ENCODE data around the gene CACNA2D4.

The CACNA2D4 gene

GRCh38 chr12:1896964-1897363 is 21.5 kb downstream of the CACNA2D4 start:
- FAIRE-seq (no peak), DNase-seq (ENCODE audit: insufficient read length, low spot score) (no peak)
- no peak for TF ChIP-seq CTCF (IDR thresholded peaks at IDR 0.05; ENCODE audit: insufficient read depth, missing control alignments)

GRCh38 chr12:1890810-1891209 is 27.6 kb downstream of the CACNA2D4 start:
- DNase-seq (ENCODE audit: insufficient read length, low spot score) (no peak), FAIRE-seq (no peak)
- no peak for TF ChIP-seq CTCF (IDR thresholded peaks at IDR 0.05; ENCODE audit: insufficient read depth, missing control alignments)

GRCh38 chr12:1890119-1890703 is 28.2 kb downstream of the CACNA2D4 start:
- no peak for FAIRE-seq
- no peak for TF ChIP-seq CTCF (IDR thresholded peaks at IDR 0.05; ENCODE audit: insufficient read depth, missing control alignments)
- DNase-seq (ENCODE audit: insufficient read length, low spot score): no peak

GRCh38 chr12:1888923-1889322 is 29.5 kb downstream of the CACNA2D4 start:
- no peak for DNase-seq (ENCODE audit: insufficient read length, low spot score)
- no peak for TF ChIP-seq CTCF (IDR thresholded peaks at IDR 0.05; ENCODE audit: insufficient read depth, missing control alignments)
- no peak for FAIRE-seq

GRCh38 chr12:1886396-1887008 is 31.9 kb downstream of the CACNA2D4 start:
- DNase-seq (ENCODE audit: insufficient read length, low spot score) (no peak), FAIRE-seq (no peak)
- no peak for TF ChIP-seq CTCF (IDR thresholded peaks at IDR 0.05; ENCODE audit: insufficient read depth, missing control alignments)

GRCh38 chr12:1885599-1886245 is 32.7 kb downstream of the CACNA2D4 start:
- DNase-seq (ENCODE audit: insufficient read length, low spot score) (no peak), FAIRE-seq (no peak)
- TF ChIP-seq CTCF (IDR thresholded peaks at IDR 0.05; ENCODE audit: insufficient read depth, missing control alignments): no peak

- DNase-seq (ENCODE audit: insufficient read length, low spot score) (no peak), FAIRE-seq (no peak)
- TF ChIP-seq CTCF (IDR thresholded peaks at IDR 0.05; ENCODE audit: insufficient read depth, missing control alignments): no peak
These were observed 33.3 kb downstream of the CACNA2D4 start for GRCh38 chr12:1885082-1885596.
